CD4-positive, alpha-beta T cell treated with Interferon alpha-2 for 1 hour (primary cell): ENCODE data around the gene CPNE4.

Source experiments
- DNase-seq, 2 donors: peaks; one replicate each; pipeline ENCODE4 v3.0.0-alpha.2; 2020 to 2022

Gene CPNE4

GRCh38 chr3:131795390-131796090, 239.3 kb downstream of the CPNE4 start:
- peak in 1 of 2 donors; percentile 2 for DNase-seq

DNA sequence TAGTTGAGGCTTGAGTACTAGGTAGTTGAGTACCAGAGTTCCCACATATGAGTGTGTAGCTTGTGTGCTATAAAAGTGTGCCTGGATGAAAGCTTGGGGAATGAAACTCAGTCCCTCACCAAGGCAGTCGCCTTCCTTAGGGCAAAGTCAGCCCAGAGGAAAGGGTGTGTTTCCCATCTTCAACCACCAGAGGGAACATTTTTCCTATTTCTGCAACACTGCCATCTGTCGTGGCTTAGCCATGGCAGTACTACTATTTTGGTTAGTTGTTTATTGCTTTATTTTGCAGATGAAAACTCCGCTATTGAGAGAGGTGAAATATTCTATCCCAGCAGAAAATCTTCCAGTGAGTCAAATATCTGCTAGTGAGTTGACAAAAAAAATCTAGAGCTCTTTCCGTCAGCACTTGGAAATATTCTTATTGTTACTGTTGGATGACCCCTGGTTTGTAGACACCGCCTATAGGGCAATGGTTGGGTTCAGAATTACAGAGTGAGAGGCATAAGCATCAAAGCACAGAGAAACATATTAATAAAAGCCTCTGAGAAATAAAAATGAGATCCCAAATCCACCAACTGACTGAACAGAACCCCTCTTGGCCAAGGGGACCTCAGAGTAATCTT, 239.9 kb downstream of the CPNE4 start:
- peak; percentile 8 to 37 for DNase-seq

GRCh38 chr3:131793870-131794269, 240.9 kb downstream of the CPNE4 start:
- DNase-seq = no peak

DNA sequence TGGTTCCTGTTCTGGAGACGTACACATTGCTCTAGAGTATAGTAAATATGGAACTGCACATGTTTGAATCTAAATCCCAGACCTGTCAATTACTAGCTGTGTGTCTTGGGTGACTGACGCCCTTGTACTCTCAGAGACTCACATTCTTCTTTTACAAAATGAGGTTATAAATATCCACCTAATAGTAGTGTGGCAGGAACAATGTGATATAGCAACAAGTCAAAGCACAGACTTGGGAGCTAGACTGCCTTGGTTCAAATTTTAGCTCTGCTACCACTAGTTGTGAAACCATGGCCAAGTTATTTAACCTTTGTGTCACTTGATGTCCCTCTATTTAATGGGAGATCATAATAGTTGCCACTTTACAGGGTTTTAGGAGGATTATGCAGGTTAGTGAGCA, 245.6 kb downstream of the CPNE4 start:
- no peak for DNase-seq

- DNase-seq = no peak
These were observed 248.4 kb downstream of the CPNE4 start for GRCh38 chr3:131786386-131786785.

GRCh38 chr3:131782751-131783150, 252.1 kb downstream of the CPNE4 start:
- DNase-seq = no peak

- no peak for DNase-seq
These were observed 256.3 kb downstream of the CPNE4 start for GRCh38 chr3:131778526-131778925.

DNA sequence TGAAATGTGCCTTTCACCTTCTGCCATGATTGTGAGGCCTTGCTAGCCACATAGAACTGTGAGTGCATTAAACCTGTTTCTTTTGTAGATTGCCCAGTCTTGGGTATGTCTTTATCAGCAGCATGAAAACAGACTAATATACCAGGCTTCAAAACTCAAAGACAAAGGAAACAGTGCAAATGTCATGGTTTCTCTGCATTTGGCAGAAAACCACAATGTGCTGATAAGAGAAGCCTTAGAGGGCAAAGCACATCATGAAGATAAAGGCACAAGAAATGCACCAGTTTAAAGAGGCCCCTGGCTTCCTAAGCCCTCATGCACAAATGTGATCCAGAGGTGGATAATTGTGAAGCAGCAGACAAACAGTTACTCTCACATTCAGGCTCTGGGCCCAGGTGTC, 259.2 kb downstream of the CPNE4 start:
- no peak for DNase-seq

DNA sequence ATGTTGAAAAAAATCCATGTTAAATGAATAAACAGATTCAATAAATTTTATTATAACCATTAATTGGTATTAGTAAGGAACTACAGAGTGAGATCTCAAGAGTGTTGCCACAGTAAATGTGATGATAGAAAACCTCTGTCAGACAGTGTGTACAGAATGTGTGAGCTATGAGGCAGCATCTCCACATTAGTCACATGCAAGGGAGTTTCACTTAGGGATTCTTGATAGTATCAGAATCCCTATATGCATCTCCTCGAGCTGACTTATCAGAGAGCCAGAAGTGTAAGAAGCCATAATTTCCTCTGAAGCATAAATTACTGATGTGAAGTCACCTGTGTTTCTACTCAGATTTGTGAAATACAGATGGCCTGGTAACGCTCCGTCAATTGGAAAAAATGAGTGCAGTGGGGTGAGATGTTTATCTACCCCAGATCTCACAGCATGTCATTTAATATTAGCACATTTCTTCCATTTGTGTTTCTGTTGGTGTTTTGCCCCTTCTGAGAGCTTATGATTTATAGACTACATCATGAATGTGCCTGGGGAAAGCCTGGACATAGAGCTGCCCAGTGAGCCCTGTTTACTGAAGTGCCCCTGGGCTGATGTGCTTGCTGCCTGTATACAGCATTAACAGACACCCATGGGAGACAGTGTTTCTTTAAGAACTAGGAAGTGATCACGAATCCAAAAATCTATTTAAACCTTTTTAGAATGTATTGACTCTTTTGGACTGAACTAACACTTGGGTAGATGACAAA, 262.4 kb downstream of the CPNE4 start:
- DNase-seq = no peak

DNA sequence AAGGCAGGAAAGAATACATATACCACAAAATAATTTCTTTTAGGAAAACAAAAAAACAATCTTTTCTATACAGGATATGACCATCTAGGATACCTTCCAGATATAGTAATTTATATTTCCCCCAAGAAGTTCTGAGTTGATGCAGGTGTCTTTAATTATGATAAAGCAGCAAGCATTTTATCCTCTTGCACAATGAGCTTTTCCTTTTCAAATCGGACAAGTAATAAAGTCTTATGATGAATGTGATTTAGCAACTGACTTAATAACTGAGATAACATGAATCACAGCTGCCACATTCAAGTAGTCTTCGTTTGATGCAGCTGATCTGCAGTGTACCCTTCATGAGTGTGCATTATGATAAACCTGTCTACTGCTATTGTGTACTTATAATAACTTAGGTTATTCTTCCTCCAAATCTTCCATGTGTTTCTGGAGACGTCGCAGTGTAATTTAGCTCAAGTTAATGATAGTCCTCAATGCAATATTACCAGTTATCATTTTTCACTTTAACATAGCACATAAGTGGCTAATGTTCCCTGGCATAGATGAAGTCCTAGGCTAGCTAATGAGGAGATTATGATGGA, 271.7 kb downstream of the CPNE4 start:
- no peak for DNase-seq

DNA sequence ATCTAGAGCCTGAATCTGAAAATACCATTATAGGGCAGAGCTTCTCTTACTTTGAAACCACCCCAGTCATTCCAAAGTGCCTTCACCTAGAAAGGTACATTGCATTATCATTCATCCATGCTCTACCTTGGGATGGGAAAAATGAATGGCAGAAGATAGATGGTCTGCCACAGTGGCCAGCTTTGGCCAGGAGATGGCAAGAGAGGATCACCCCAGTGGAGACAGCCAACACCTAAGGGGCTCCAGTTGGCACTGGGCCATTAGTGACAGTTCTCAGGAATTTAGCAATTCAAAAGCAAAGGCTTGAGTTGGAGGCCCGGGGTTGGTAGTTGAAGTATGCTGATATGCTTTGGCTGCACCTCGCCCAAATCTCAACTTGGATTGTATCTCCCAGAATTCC, 278.4 kb downstream of the CPNE4 start:
- no peak for DNase-seq

DNA sequence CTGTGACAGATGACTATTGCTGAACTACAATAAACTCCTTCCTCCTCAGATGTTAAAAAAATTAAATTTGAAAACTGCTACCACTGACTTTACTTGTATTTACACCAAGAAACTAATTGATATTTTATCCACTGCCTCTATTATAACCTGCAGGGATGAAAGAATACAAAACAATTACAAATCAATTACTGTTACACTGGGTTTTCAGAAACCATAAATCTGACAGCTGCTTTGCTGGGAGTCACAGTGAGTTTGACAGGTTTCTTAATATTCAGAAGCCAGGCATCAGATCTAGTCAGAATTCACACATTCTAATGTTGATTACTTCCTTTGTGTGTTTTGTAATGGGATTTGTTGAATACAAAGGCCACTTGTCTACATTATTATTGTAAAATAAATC, 279.4 kb downstream of the CPNE4 start:
- no peak for DNase-seq

- no peak for DNase-seq
These were observed 284.6 kb downstream of the CPNE4 start for GRCh38 chr3:131750256-131750655.

- DNase-seq = no peak
These were observed 285.0 kb downstream of the CPNE4 start for GRCh38 chr3:131749826-131750225.

DNA sequence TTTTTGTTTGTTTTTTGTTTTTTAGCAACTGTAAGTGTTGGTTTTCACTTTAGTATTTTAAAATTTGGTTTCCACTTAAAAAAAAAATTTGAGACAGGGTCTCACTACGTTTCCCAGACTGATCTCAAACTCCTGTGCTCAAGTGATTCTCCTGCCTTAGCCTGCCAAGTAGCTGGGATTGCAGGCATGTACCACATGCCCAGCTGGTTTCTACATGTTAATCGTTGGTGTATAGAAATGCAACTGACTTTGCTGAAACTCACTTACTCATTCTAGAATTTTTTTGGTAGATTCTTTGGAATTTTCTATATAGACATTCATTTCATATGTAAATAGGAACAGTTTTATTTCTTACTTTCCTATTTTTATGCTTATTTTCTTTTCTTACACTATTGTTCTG, 287.3 kb downstream of the CPNE4 start:
- no peak for DNase-seq

DNA sequence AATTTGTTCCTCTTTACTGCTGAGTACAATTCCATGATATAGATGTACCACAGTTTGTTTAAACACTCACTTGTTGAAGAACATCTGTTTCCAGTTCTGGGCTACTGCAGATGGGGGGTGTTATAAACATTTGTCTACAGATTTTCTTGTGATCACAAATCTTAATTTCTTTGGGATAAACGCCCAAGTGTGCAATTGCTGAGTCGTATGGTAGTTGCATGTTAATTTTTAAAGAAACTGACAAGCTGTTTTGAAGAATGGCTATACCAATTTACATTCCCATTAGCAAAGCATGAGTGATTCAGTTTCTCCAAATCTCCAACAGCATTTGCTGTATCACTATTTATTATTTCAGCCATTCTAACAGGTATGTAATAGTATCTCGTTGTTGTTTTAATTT, 290.0 kb downstream of the CPNE4 start:
- DNase-seq = no peak

- no peak for DNase-seq
These were observed 291.7 kb downstream of the CPNE4 start for GRCh38 chr3:131743126-131743525.

GRCh38 chr3:131739211-131739610, 295.6 kb downstream of the CPNE4 start:
- no peak for DNase-seq

GRCh38 chr3:131738095-131738494, 296.7 kb downstream of the CPNE4 start:
- DNase-seq = no peak

DNA sequence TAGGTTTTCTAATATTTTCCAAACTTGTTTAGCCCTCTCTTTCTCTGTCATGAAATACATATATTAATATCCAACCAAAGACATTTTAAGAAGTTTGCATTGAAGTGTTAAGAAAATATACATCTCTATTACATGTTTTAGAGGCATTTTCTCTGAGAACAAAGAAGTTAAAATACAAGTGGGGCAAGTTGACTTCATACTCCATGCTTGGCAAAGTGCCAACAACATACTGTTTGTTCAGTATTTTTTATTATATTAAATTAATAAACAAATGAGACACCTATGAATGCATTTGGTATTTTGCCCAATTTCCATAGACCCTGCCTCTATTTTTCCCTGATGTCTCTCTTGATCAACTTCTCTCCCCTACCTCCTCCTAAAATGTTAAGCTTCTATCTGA, 299.3 kb downstream of the CPNE4 start:
- DNase-seq = no peak

DNA sequence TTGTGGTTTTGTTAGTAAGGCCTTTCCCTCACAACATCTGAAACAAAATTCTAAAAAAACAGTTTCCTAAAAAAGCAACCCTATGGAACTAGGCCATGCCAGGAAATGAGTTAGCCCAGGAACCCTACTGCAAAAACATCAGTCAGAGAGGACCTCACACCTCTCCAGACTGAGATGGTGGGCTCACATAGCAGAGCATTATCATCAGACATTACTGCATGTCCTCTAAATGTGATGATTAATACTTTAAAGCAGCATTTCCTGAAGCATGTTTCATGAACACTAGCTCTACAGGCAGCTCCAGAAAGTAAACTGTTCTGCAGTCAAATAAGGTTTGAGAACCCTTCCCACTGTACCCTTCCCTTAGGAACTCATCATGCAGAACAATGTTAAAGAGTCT, 299.7 kb downstream of the CPNE4 start:
- DNase-seq = no peak

DNA sequence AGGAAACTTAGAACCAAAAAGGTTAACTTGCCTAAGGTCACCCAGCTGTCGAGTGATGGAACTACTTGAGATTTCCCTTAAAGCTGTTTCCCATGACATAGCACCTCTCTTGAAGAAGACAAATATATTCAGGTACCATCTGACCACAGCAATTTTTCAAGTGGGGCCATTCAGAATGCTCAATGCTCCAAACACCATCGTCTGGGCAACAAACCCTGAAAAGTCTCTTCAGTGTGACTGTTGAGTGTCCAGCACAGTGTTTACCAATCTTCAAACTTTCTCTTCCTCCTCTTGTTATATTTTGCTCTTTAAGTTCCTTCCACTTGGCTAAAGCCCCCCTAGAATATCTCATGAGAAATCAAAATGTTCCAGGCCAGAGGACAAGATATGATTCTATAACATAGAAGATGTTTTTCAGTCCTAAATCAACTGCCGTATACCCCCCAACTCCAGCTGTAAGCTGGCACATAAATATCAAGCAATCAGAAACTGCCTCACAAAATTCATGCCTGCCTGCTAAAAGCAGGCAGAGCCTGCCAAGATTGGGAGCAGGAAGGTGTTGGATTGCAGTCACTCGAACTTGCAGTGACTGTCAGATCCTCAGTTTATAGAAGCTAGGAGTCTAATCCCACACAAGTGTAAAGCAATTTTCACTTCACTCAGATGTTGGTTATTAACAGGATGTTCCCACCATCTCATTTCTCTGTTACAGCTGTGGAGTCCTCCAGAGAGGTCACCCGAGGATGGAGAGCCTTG, 301.6 kb downstream of the CPNE4 start:
- no peak for DNase-seq

GRCh38 chr3:131731709-131732108, 303.1 kb downstream of the CPNE4 start:
- DNase-seq = no peak
